Stimulated activated CD4-positive, alpha-beta T cell treated with anti-CD3 and anti-CD28 coated beads, Interleukin-2, amount 100 ng/mL, for 48 hours (primary cell): ENCODE data around the gene ASL.
"Not testable (repeated sequence)": the region's sequence is repeated elsewhere in the genome, so short reads cannot be mapped to it uniquely, and the experiment has no call there.

Source experiments
- DNase-seq, 2 donors: peaks; one replicate each; pipeline ENCODE4 v3.0.0-alpha.2; 2020

The ASL gene

GRCh38 chr7:66119245-66119850, 43.7 kb downstream of the ASL start:
- DNase-seq = no peak

GRCh38 chr7:66123175-66123528, 47.5 kb downstream of the ASL start:
- no peak for DNase-seq

DNA sequence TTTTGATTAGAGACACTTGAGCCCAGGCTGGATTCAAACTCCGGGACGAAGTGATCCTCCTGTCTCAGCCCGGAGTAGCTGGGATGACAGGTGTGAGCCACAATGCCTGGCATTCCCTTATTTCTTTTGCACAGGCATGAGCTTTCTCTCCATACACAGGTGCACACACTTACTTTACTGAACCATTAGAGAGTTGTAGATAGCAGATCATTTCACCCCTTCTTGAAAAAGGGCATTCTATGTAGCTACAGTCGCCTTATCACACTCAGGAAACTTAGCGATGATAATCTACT, 48.9 kb downstream of the ASL start:
- not testable (repeated sequence) for DNase-seq

DNA sequence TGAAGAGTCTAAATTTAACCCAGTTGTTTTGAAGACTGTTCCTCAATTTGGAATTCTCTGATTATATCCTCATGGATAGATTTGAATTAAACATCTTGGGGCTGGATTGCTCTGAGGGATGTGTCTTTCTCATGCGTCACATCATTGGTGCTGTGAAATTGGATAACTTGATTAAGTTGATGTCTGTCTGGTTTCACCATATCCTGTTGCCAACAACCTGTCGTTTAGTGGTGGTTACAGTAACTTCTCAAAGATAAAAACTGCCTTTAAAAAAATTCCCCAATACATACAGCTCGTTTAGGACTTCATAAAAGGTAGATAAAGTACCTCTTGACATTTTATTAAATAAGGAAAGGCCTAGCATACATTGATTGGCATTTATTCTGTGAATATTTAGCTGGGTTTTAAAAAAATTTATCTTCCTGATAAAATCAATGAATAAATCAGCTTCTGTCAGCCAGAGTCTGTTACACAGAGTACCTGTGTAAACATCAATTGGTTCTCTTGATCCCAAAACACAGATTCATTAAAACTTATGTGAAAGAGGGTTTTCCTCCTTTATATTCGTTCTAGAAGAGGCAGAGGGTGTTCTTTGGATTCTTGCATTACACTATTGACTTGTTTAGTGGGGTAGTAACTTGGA, 49.6 kb downstream of the ASL start:
- DNase-seq = no peak

DNA sequence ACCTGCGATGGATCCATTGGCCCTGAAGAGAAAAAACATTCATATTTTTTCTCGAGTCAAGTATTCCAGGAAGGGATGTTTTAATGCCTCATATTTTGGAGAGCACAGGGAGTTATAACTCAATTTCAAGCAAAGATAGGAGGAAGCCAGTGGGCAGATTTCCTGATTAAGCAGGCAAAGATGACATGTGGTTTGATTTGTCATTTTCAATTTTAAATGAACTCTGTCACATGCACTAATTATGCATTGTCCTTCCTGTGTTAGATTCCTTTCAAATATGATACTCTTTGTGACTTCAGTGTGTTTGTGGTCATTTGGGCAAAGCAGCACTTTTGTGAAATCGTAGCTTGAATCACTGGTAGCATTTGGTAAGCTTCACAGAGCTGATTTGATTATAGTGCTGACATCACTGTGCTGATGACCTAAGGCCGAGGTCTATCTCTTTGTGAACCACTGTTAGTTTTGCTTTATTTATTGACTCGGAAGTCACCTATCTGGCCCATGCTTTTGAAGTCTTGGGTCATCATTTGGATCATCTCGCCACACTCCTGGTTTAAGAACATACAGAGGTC, 50.2 kb downstream of the ASL start:
- DNase-seq = not testable (repeated sequence)

DNA sequence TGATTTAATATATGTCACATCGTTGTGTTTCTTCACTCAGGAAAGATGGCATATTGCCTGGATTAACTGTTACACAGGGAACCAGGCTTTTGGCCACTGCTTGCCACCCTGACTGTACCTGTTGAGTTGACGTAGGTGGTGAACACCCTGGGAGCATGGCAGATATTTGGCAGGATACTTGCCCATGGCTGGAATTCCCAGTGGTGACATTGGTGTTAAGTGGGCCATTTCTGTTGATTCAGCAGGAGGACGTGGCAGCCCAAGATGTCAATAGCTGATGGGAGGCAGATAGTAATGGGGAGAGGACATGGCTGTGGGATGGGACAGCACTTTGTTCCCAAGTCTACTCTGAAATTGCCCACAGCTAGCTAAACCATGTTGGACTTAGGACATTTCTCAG, 51.6 kb downstream of the ASL start:
- not testable (repeated sequence) for DNase-seq

DNA sequence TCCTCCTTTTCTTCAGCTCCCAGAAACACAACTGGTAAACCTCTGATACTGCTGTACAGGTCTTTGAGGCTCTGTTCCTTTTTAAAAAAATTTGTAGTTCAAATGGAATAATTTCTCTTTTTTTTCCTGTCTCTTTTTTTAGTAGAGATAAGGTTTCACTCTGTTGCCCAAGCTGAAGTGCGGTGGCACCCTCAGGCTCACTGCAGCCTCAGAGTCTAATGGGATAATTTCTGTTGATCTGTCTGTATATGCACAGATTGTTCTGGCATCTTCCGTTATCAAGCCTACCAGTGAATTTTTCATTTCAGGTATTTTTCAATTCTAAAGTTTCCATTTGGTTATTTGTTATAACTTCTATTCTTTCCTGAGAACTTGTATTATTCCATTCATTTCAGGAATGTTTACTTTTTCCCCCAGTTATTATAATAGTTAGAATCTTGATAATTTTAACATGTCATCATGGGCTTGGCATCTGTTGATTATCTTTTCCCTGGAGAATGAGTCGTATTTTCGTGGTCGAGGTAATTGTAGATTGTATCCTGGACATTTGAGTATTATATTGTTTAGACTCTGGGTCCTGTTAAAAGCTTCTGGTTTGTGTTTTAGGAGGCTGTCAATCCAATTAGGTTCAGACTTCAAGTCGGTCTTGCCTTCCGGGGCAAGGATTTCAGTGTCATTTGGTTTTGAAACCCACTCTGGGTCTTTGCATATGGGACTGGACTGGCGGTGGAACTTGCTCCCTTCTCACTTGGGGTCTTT, 63.6 kb downstream of the ASL start:
- DNase-seq = no peak

- no peak for DNase-seq
These were observed 65.3 kb downstream of the ASL start for GRCh38 chr7:66140924-66141323.

GRCh38 chr7:66142334-66142733, 66.7 kb downstream of the ASL start:
- no peak for DNase-seq

- DNase-seq = no peak
These were observed 67.4 kb downstream of the ASL start for GRCh38 chr7:66142996-66143395.
